K562 (cell line): ENCODE measurements around the gene PHLDA3.

Source experiments
- EGR1 ChIP-seq: fragments of 450-650 bp; conservative IDR thresholded peaks from 2 replicates; pipeline ENCODE4 v1.6.1; 2017; ENCODE audit warnings: mild to moderate bottlenecking
- EZH2 ChIP-seq: IDR thresholded peaks from 2 replicates; pipeline ENCODE4 v1.6.1; 2012; ENCODE audit warnings: low read depth, mild to moderate bottlenecking, inconsistent platforms, low read length, borderline replicate concordance
- GATA2 ChIP-seq: sonication (generic); formaldehyde crosslinking; IDR thresholded peaks from 2 replicates; pipeline ENCODE4 v1.4.0; 2020; ENCODE audit warnings: mild to moderate bottlenecking, missing genetic modification reagents
- KLF16 ChIP-seq: IDR thresholded peaks from 2 replicates; pipeline ENCODE4 v1.6.1; 2016; ENCODE audit warnings: antibody characterized with exemption
- ZKSCAN8 ChIP-seq: fragments of 200-800 bp; sonication (Bioruptor generic); IDR thresholded peaks from 2 replicates; pipeline ENCODE4 v1.6.1; 2016; ENCODE audit warnings: missing genetic modification characterization, missing compliant biosample characterization
- ZNF408 ChIP-seq: fragments of 250-450 bp; sonication (Bioruptor Pico); IDR thresholded peaks from 2 replicates; pipeline ENCODE4 v1.4.0; 2020; ENCODE audit warnings: low read depth, mild to moderate bottlenecking, moderate library complexity
- TF ChIP-seq, protein P1 (sequence below), 3 experiments: IDR thresholded peaks in 2 of 3; conservative IDR thresholded peaks in 1 of 3; 2 replicates each; pipeline ENCODE4 v1.5.1; 2011 to 2012; ENCODE audit warnings: low read length in 3 of 3, mild to moderate bottlenecking in 3 of 3, control low read depth in 2 of 3, improper control_type of control experiment in 1 of 3, inconsistent platforms in 1 of 3, low read depth in 1 of 3, mixed read lengths in 1 of 3, moderate library complexity in 1 of 3; ENCODE audit not compliant: insufficient read depth in 2 of 3
- TF ChIP-seq, protein P2 (sequence below), 2 experiments: fragments of 450-650 bp in 1 of 2; IDR thresholded peaks; 2 replicates each; pipeline ENCODE4 v1.6.1; 2011 to 2017; ENCODE audit warnings: low read depth in 2 of 2, antibody characterized with exemption in 1 of 2, borderline replicate concordance in 1 of 2, low read length in 1 of 2, mild to moderate bottlenecking in 1 of 2, mixed read lengths in 1 of 2; ENCODE audit not compliant: control insufficient read depth in 1 of 2

DNA sequence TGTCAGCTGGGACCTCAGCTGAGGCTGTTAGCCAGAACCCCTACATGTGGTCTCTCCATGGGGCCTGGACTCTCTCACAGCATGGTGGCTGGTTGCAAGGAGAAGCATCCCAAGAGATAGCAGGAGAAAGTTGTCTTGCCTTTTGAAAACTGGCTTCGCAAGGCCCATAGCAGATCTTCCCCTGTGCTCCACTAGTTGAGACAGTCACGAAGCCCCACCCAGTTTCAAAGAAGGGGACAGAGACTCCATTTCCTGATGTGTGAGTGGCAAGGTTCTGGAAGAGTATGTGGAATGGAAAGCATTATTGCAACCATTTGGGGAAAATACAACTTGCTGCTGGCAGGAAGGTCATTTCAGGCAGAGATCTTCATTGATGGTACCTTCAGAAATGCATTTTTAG, 45.5 kb upstream of the PHLDA3 start:
- no peak for TF ChIP-seq ZKSCAN8 (CRISPR knock-in tag)
- TF ChIP-seq GATA2: no peak
- TF ChIP-seq EGR1: no peak
- TF ChIP-seq ZNF408 (CRISPR knock-in tag): no peak
- TF ChIP-seq, protein P1, sequence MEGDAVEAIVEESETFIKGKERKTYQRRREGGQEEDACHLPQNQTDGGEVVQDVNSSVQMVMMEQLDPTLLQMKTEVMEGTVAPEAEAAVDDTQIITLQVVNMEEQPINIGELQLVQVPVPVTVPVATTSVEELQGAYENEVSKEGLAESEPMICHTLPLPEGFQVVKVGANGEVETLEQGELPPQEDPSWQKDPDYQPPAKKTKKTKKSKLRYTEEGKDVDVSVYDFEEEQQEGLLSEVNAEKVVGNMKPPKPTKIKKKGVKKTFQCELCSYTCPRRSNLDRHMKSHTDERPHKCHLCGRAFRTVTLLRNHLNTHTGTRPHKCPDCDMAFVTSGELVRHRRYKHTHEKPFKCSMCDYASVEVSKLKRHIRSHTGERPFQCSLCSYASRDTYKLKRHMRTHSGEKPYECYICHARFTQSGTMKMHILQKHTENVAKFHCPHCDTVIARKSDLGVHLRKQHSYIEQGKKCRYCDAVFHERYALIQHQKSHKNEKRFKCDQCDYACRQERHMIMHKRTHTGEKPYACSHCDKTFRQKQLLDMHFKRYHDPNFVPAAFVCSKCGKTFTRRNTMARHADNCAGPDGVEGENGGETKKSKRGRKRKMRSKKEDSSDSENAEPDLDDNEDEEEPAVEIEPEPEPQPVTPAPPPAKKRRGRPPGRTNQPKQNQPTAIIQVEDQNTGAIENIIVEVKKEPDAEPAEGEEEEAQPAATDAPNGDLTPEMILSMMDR (IDR thresholded peaks at IDR 0.05 in 2 of 3, conservative IDR thresholded peaks at IDR 0.05 in 1 of 3; ENCODE audit: insufficient read depth in 2 of 3, low read depth in 1 of 3, low read length in 3 of 3): no peak
- TF ChIP-seq, protein P2, sequence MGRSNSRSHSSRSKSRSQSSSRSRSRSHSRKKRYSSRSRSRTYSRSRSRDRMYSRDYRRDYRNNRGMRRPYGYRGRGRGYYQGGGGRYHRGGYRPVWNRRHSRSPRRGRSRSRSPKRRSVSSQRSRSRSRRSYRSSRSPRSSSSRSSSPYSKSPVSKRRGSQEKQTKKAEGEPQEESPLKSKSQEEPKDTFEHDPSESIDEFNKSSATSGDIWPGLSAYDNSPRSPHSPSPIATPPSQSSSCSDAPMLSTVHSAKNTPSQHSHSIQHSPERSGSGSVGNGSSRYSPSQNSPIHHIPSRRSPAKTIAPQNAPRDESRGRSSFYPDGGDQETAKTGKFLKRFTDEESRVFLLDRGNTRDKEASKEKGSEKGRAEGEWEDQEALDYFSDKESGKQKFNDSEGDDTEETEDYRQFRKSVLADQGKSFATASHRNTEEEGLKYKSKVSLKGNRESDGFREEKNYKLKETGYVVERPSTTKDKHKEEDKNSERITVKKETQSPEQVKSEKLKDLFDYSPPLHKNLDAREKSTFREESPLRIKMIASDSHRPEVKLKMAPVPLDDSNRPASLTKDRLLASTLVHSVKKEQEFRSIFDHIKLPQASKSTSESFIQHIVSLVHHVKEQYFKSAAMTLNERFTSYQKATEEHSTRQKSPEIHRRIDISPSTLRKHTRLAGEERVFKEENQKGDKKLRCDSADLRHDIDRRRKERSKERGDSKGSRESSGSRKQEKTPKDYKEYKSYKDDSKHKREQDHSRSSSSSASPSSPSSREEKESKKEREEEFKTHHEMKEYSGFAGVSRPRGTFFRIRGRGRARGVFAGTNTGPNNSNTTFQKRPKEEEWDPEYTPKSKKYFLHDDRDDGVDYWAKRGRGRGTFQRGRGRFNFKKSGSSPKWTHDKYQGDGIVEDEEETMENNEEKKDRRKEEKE (IDR thresholded peaks at IDR 0.05; ENCODE audit: borderline replicate concordance in 1 of 2, control insufficient read depth in 1 of 2, low read depth in 2 of 2, low read length in 1 of 2): no peak
- no peak for TF ChIP-seq EZH2
- no peak for TF ChIP-seq KLF16
